ENCODE results near the gene CFAP54.

DNA sequence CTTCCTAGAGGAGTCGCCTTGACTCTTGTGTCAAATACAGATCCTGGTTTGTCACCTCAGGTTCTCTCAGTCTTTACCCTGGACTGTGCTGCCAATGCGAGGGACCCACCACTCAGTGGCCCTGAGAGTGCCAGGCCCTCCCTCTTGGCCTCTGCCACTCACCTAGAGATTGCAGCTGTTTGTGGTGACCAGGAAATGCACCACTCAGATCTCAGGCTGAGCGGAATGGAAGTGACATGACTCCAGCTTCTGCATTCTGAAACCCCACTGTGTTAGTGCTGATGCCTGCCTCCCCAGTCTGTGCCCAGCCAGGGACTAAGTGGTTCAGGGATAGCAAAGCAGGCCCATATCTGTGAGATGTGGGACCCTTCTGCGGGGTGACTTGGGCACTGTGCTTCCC lies 389.9 kb downstream of the CFAP54 start:
- TF ChIP-seq ZNF274 (IDR thresholded peaks at IDR 0.05; ENCODE audit: low read length) (no peak), ZNF274 (tag by site-specific recombination; IDR thresholded peaks at IDR 0.05; ENCODE audit: borderline replicate concordance) (no peak), ZNF292 (tag by site-specific recombination; IDR thresholded peaks at IDR 0.05; ENCODE audit: borderline replicate concordance, low read depth) (no peak), YY1 (tag by site-specific recombination; IDR thresholded peaks at IDR 0.05) (no peak), SALL2 (tag by site-specific recombination; IDR thresholded peaks at IDR 0.05; ENCODE audit: borderline replicate concordance) (no peak), ZFP37 (tag by site-specific recombination; IDR thresholded peaks at IDR 0.05) (no peak), TCF7L2 (IDR thresholded peaks at IDR 0.05; ENCODE audit: borderline replicate concordance, low read depth, low read length) (no peak), OSR2 (tag by site-specific recombination; IDR thresholded peaks at IDR 0.05) (no peak), ZNF529 (tag by site-specific recombination; IDR thresholded peaks at IDR 0.05; ENCODE audit: insufficient replicate concordance) (no peak), ZFP41 (tag by site-specific recombination; IDR thresholded peaks at IDR 0.05; ENCODE audit: borderline replicate concordance) (no peak), ZNF707 (tag by site-specific recombination; IDR thresholded peaks at IDR 0.05) (no peak), OVOL3 (tag by site-specific recombination; IDR thresholded peaks at IDR 0.05) (no peak), ZXDB (tag by site-specific recombination; IDR thresholded peaks at IDR 0.05) (no peak)
- TF ChIP-seq, protein P1, sequence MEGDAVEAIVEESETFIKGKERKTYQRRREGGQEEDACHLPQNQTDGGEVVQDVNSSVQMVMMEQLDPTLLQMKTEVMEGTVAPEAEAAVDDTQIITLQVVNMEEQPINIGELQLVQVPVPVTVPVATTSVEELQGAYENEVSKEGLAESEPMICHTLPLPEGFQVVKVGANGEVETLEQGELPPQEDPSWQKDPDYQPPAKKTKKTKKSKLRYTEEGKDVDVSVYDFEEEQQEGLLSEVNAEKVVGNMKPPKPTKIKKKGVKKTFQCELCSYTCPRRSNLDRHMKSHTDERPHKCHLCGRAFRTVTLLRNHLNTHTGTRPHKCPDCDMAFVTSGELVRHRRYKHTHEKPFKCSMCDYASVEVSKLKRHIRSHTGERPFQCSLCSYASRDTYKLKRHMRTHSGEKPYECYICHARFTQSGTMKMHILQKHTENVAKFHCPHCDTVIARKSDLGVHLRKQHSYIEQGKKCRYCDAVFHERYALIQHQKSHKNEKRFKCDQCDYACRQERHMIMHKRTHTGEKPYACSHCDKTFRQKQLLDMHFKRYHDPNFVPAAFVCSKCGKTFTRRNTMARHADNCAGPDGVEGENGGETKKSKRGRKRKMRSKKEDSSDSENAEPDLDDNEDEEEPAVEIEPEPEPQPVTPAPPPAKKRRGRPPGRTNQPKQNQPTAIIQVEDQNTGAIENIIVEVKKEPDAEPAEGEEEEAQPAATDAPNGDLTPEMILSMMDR (tag by site-specific recombination; IDR thresholded peaks at IDR 0.05): no peak
- TF ChIP-seq, protein P2, sequence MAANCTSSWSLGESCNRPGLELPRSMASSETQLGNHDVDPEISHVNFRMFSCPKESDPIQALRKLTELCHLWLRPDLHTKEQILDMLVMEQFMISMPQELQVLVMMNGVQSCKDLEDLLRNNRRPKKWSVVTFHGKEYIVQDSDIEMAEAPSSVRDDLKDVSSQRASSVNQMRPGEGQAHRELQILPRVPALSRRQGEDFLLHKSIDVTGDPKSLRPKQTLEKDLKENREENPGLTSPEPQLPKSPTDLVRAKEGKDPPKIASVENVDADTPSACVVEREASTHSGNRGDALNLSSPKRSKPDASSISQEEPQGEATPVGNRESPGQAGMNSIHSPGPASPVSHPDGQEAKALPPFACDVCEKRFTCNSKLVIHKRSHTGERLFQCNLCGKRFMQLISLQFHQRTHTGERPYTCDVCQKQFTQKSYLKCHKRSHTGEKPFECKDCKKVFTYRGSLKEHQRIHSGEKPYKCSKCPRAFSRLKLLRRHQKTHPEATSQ (tag by site-specific recombination; IDR thresholded peaks at IDR 0.05): no peak
